Loucy (cell line): ENCODE results near the gene ARHGAP26.

Experiments
- CTCF ChIP-seq: fragments of 200-600 bp; sonication (generic); conservative IDR thresholded peaks from 2 replicates; pipeline ENCODE4 v1.5.1; 2014; ENCODE audit warnings: mild to moderate bottlenecking, antibody characterized with exemption, low read length
- EZH2phosphoT487 ChIP-seq: fragments of 200-600 bp; IDR thresholded peaks from 2 replicates; pipeline ENCODE4 v1.6.1; 2018; ENCODE audit warnings: antibody characterized with exemption, mild to moderate bottlenecking, moderate library complexity, borderline replicate concordance

- TF ChIP-seq EZH2phosphoT487: no peak
- peak; percentile 20; the same call in 1 of the 2 replicates for TF ChIP-seq CTCF
Observed at GRCh38 chr5:142797420-142797819, 27.2 kb downstream of the ARHGAP26 start.
